Measurements from ENCODE around the gene CEBPG. TPM values are rescaled to one million over a fixed set of nuclear protein-coding genes. Genes with fewer than 3 reads are reported as not detected.

Gene CEBPG
- total RNA-seq, 4 donors from 2014 or later, result 38.0 to 48.3 (median 43.1) TPM

GRCh38 chr19:33407716-33408115, 34.2 kb downstream of the CEBPG start:
- WGBS, 2 donors, result 69 to 73% methylated on average over 10 to 12 of the region's 12 CpGs
- no peak for DNase-seq (ENCODE audit: low spot score in 2 of 2)
- H3K4me3 ChIP-seq (ENCODE audit: low read depth, poor library complexity, severe bottlenecking), result no peak overlapping the region
- TF ChIP-seq, protein P1, sequence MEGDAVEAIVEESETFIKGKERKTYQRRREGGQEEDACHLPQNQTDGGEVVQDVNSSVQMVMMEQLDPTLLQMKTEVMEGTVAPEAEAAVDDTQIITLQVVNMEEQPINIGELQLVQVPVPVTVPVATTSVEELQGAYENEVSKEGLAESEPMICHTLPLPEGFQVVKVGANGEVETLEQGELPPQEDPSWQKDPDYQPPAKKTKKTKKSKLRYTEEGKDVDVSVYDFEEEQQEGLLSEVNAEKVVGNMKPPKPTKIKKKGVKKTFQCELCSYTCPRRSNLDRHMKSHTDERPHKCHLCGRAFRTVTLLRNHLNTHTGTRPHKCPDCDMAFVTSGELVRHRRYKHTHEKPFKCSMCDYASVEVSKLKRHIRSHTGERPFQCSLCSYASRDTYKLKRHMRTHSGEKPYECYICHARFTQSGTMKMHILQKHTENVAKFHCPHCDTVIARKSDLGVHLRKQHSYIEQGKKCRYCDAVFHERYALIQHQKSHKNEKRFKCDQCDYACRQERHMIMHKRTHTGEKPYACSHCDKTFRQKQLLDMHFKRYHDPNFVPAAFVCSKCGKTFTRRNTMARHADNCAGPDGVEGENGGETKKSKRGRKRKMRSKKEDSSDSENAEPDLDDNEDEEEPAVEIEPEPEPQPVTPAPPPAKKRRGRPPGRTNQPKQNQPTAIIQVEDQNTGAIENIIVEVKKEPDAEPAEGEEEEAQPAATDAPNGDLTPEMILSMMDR (IDR thresholded peaks at IDR 0.05), result no peak
- TF ChIP-seq POLR2A (IDR thresholded peaks at IDR 0.05), result no peak
- intact Hi-C loops (cut with DNase I; ENCODE audit: low total_unique reads), result loop anchor here (2.0 kb wide), 1 partner anchor 167 kb away; no protein-coding TSS in a partner anchor

GRCh38 chr19:33408116-33408515, 34.6 kb downstream of the CEBPG start:
- 91 to 94% methylated on average over 13 of the region's 13 CpGs for WGBS, 2 donors
- intact Hi-C loops (cut with DNase I; ENCODE audit: low total_unique reads), result no loop called here

DNA sequence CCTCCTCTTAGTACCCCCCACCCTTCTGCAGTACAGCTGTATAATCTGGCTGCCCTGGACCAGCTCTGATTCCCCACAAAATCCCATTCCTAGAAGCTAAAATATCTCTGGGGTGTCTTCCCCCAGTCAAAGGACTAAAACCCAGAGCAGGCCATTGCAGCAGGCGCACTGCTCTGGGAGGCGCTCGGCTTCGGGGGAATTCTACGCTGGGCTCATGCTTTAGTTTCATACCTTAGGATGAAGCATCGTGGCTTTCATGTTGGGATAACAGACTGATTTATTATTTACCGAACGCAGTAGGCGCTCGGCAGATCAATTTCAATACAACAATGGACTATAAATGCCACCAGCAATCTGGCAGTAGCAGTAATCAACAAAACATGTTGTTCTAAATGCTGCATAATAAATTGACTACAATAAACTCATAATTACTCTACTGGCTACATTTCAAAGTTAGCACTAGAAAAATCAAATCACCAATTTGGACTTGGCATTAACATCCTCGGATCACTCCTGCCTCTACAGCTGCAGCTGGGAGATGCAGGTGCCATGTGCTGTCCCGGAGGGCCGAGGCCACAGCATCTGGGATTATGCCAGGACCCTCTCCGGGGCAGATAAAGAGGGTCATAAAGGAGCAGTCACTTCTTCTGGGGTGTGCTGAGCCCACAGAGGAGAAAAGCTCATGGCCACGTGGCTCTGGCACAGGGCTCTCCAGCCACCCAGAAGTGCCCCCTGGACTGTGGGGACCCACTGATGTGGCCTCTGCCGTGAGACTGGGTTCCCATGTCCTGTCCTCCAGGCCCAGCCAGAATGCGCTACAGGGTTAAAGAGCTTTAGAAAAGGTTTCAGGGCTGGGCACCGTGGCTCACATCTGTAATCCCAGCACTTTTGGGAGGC, 35.3 kb downstream of the CEBPG start:
- DNase-seq (ENCODE audit: low spot score in 2 of 2), result no peak
- H3K4me3 ChIP-seq (ENCODE audit: low read depth, poor library complexity, severe bottlenecking), result no peak overlapping the region
- WGBS, 2 donors, result 87 to 90% methylated on average over 18 of the region's 18 CpGs
- TF ChIP-seq, protein P1 (IDR thresholded peaks at IDR 0.05), result no peak
- TF ChIP-seq POLR2A (IDR thresholded peaks at IDR 0.05), result no peak
- intact Hi-C loops (cut with DNase I; ENCODE audit: low total_unique reads), result no loop called here

More at GRCh38 chr19:33408116-33408515, 34.6 kb downstream of the CEBPG start:
- no peak overlapping the region for H3K4me3 ChIP-seq (ENCODE audit: low read depth, poor library complexity, severe bottlenecking)
- no peak for TF ChIP-seq POLR2A (IDR thresholded peaks at IDR 0.05)
- TF ChIP-seq, protein P1 (IDR thresholded peaks at IDR 0.05), result no peak
- no peak for DNase-seq (ENCODE audit: low spot score in 2 of 2)

- 78 to 85% methylated on average over 17 to 26 of the region's 27 CpGs for WGBS, 2 donors
- DNase-seq (ENCODE audit: low spot score in 2 of 2), result no peak
- no peak for TF ChIP-seq POLR2A (IDR thresholded peaks at IDR 0.05)
- intact Hi-C loops (cut with DNase I; ENCODE audit: low total_unique reads), result no loop called here
- H3K4me3 ChIP-seq (ENCODE audit: low read depth, poor library complexity, severe bottlenecking), result no peak overlapping the region
Observed at GRCh38 chr19:33409906-33410685, 36.6 kb downstream of the CEBPG start.

DNA sequence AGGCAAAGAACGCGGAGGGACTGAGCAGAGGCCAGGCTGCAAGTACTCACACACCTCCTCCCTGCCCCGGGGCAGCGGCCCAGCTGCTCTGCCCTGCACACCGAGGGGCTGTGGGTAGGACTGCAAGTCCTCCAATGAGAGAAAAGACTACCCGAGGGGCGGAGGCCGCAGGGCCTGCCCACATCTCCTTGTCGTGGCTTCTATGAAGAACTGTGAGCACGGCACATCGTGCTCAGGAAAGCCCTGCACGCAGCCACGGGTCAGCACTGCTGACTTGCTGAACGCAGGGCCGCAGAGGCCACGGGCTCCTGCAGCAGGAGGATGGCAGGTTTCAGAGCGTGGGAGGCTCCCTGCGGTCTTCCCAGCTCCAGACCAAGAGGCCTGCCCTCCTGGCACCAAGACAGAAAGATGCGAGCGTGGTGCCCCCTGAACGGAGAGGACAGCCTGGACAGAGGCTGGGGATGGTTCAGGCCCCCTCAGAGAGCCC, 37.4 kb downstream of the CEBPG start:
- DNase-seq (ENCODE audit: low spot score in 2 of 2), result no peak
- intact Hi-C loops (cut with DNase I; ENCODE audit: low total_unique reads), result no loop called here

More for the DNA sequence above, 37.4 kb downstream of the CEBPG start:
- TF ChIP-seq, protein P1 (IDR thresholded peaks at IDR 0.05), result no peak
- no peak for TF ChIP-seq POLR2A (IDR thresholded peaks at IDR 0.05)
- no peak overlapping the region for H3K4me3 ChIP-seq (ENCODE audit: low read depth, poor library complexity, severe bottlenecking)
- 64 to 74% methylated on average over 13 to 14 of the region's 21 CpGs for WGBS, 2 donors
